Head of caudate nucleus (tissue), 42 donors: ENCODE measurements around the gene CGREF1.

Experiments
- DNase-seq, 42 donors: peaks; one replicate each; pipeline versions ENCODE4 v3.0.0 to v3.0.0-alpha.2; 2020 to 2021; ENCODE audit warnings: mixed read lengths in 7 of 42
- intact Hi-C: fragments of 100-400 bp; cut with DNase I; formaldehyde crosslinking; loops from one replicate; pipeline ENCODE4 v1.15.0; 2022

CGREF1 gene

DNA sequence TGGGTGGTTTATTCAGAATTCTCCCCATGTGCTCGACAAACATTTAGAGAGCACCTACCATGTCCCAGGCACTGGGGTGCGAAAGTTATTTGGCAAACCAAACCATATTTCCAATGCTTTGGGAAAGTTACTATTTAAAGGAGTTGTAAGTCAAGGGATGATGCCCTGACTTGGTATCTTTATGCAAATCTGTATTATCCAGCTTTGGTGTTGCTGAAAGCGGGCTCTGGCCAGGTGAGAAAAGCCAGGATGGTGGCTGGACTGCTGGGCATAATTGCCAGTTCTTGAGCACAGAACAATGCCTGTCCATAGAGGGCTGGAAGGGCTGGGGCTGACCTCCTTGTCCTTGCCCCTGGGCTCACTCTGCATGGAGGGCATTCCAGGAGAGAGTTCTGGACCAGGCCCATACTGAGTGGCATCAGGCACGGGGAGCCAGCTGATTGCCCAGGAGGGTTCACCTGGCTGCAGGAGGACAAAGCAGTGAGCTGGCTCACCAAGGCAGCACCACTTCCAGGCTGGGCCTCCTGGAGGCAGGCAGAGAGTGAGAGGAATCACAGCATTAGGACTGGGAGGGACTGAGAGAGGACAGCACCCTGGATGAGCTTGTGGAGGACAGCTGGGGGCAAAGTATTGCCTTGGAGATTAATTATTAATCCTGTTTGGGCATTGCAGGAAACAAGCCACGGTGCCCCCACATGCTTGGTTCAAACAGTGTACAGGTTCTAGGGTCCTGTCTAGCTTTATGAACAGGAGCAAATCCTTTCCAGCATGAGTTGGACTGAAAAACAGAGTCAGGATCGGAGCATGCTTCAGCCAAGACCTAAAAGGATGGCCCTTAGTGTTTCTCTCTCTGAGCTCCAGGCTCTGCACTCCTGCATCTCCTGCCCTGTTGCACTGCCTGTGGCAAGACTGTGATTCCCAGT, 25.2 kb downstream of the CGREF1 start:
- intact Hi-C loops: loop anchor here (10.0 kb wide), 1 partner anchor 191 kb away; the partner anchor contains the start of gene TRIM54
- DNase-seq: no peak

DNA sequence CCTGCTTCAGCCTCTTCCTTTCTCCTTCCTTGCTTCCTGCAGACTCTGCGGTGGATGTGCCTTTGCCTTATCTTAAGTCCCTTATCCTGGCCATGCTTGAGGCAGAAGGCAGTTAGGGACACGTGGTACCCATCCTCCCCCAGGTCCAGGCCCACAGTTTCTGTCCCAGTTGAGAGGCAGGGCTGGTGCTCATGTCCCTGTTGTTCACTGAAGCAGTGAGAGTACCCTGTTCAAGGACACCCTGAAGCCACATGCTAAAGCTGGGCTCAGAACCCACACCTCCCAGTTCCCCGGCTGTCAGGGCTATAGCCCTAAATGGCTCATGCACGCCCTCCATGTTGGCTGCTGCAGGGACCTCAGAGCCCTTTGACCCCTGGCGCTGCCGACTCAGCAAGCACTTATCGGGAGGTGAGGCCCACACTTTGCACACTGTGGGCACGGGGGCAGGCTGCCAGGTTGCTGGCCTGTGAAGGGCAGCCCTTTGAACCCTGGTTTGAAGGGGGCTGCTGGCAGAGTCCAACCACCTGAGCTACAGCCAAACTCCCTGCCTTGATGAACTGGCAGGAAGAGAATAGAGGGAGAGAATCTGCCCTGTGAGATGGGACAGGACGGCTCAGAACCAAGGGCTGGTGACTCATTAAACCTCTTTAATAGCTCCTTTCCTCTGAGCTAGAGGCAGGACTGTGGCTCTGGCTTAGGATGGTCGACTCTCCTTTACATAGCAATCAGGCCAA, 26.1 kb downstream of the CGREF1 start:
- DNase-seq: no peak
- intact Hi-C loops: loop anchor here (10.0 kb wide), 1 partner anchor 192 kb away; the partner anchor contains the start of gene TRIM54

DNA sequence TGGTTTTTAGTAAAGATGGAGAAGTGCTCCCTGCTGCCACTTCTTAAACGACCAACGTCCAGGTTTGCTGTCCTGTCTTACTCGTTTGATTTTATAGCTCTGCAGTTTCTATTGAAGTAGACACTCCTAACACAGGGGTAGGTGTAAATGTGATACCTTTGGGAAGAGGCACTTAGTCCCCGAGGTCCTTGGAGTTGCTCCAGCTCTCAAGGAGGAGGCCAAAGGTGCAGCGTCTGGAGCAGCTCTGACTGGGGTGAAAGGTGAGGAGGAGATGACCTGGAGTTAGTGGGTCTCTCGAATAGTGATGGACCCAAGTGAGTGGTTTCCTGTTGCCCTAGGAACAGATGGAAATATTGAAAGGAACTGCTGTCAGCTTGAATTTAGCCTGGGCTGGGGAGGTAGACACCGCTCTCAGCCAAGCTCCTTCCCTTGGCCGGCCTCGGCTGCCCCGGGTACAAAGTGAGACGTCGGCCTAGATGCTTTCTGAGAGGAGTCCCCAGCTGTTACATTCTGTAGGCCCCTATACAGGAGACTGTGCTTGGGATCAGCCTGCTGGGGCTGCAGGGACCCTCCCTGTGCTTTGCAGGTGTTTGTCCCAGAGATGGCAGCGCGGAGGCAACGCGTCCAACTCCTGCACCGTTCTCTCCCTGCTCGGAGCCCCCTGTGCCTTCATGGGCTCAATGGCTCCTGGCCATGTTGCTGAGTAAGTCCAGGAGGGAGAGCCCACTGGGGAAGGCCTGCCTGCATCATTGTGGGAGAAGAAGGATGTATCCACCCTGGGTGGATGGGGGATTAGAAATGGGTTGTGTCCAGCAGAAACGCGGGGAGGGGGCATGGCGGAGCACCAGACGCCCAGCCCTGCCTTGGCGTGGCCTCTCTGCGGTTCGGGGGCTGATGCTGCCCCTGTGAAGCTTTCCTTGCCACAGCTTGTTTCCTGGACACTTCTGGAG, 26.9 kb downstream of the CGREF1 start:
- intact Hi-C loops: loop anchor here (10.0 kb wide), 1 partner anchor 193 kb away; the partner anchor contains the start of gene TRIM54
- DNase-seq: no peak

DNA sequence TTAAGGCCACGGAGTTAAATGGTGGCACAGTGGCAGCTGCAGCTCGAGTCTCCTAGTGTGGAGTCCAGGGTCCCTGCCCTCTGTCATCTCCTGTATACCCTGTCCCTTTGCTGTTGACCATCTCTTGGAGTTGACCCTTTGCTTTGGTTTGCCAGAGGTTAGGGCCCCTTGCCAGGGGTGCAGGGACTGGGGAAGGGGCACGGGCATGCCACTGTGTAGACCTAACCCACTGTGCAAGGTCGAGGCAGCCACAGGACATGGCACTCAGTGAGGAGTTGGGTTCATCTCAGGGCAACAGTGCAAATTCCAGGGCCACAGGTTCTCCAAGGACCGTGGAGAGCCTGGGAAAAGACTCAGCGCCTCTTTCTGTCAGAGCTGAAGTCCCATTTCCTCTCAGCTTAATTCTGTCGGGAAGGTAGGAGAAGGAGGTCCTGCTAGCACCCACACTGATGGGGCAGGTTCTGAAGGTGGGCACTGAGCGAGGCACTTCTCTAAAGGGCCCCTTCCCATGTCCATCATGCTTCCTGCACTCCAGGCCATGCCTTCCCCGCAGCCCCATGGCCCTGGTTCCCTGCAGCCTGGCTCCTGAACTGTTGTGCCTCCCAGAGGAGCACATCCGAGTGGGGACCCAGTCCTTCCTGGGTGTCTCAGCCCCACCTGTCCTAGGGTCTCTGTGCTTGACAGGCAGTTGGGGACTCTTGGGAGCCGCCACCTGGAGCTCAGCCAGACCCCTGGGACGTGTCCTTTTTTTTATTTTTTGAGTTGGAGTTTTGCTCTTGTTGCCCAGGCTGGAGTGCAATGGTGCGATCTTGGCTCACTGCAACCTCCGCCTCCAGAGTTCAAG, 29.6 kb downstream of the CGREF1 start:
- intact Hi-C loops: loop anchor here (5.0 to 10.0 kb wide), 3 partner anchors 37 to 127 kb away; partner anchors contain the start of genes AGBL5 and TMEM214
- DNase-seq: no peak

DNA sequence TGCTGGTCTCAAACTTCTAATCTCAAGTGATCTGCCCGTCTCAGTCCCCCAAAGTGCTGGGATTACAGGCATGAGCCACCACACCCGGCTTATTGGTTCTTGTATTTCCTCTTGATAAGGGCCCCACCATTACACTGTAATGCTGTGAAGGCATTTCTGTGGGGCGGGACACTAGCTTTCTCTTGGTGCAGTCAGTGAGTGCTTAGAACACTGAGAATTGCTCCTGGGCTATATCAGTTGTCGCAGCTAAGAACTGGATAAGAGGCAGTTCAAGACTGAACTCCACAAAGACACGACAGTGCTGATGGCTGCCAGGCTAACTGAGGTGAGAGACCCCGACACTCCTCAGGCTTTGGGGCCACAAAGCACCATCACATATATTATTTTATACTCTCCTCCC, 30.3 kb downstream of the CGREF1 start:
- intact Hi-C loops: loop anchor here (5.0 to 10.0 kb wide), 3 partner anchors 36 to 126 kb away; partner anchors contain the start of genes AGBL5 and TMEM214
- no peak for DNase-seq

DNA sequence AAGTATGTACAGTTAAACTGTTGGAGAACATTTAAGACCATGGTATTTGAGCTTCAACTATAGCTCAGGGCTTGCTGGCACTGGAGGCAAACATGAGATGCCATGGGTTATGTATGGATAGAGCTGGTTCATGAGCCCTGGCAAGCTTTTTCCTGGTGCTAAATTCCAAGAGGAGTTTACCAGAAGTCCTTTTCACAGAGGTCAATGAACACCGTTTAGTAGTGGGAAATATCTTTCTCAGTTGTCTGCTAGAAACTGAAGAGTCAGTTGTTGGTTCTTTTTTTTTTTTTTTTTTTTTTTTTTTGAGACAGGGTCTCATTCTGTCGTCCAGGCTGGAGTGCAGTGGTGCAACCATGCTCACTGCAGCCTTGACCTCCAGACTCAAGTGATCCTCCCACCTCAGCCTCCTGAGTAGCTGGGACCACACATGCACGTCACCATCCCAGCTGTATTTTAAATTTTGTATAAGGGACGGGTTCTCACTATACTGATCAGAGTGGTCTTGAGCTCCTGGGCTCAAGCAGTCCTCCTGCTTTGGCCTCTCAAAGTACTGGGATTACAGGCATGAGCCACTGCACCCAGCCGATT, 31.0 kb downstream of the CGREF1 start:
- DNase-seq: no peak
- intact Hi-C loops: loop anchor here (5.0 to 10.0 kb wide), 3 partner anchors 36 to 126 kb away; partner anchors contain the start of genes AGBL5 and TMEM214

DNA sequence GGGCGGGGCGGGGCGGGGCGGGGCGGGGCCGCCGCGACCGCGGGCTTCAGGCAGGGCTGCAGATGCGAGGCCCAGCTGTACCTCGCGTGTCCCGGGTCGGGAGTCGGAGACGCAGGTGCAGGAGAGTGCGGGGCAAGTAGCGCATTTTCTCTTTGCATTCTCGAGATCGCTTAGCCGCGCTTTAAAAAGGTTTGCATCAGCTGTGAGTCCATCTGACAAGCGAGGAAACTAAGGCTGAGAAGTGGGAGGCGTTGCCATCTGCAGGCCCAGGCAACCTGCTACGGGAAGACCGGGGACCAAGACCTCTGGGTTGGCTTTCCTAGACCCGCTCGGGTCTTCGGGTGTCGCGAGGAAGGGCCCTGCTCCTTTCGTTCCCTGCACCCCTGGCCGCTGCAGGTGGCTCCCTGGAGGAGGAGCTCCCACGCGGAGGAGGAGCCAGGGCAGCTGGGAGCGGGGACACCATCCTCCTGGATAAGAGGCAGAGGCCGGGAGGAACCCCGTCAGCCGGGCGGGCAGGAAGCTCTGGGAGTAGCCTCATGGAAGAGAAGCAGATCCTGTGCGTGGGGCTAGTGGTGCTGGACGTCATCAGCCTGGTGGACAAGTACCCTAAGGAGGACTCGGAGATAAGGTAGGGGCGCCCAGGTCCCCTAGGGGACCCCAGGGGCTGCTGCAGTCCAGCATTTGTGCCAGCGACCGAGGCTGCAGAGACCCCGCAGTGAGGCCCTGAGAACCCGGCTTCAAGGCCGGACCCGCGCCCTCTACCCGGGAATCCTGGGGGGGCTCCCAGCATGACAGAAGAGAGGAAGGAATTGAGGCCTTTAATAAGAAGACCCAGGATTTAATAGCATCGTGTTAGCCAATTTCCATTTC, 32.0 kb downstream of the CGREF1 start, which contains the start of gene KHK:
Gene KHK (plus strand): TSS at position 49 of the 870 bp plus-strand sequence. CDS start 488 bp downstream, at position 537.
- intact Hi-C loops: loop anchor here (5.0 to 10.0 kb wide), 3 partner anchors 35 to 125 kb away; partner anchors contain the start of genes AGBL5 and TMEM214
- peak; percentile 35 to 85 (median 66) for DNase-seq

DNA sequence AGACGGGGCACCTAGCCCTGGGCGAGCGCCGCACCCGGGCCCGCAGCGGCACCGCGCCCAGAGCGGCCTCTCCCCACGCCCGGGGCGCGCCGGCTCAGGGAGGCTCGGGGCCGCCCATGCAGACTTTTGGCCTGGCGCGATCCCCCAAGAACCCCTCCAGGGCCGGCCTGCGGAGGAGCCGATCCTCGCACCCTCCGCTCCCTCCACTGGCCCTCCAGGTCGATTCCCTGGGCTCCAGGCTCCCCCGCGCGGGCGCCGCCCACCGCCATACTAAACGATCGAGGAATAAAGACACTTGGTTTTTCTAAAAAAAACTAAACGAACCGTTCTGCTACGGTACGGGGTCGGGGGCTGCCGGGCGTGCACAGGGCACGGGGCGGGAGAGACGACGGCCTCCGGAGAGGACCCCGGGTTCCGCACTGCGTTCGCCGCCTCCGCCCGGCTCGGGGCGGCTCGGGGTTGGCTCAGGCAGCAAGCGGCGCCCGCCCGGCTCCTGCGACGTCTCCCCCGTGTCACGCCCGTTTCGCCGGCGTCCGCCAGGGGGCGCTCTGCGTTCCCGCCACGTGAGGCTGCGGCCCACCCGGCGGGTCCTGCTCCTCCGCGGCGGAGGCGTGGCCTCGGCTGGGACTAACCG, 32.7 kb downstream of the CGREF1 start:
- peak; percentile 86 to 99 (median 96) for DNase-seq
- intact Hi-C loops: loop anchor here (5.0 to 10.0 kb wide), 3 partner anchors 34 to 124 kb away; partner anchors contain the start of genes AGBL5 and TMEM214

DNA sequence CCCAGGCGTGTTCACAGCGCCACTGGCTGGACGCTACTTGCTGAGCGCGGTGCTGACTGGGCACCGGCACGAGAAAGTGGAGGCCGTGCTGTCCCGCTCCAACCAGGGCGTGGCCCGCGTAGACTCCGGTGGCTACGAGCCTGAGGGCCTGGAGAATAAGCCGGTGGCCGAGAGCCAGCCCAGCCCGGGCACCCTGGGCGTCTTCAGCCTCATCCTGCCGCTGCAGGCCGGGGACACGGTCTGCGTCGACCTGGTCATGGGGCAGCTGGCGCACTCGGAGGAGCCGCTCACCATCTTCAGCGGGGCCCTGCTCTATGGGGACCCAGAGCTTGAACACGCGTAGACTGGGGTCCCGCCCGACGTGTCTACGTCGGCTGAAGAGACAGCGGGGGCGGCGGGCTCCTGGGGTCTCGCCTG, 33.2 kb downstream of the CGREF1 start:
- intact Hi-C loops: loop anchor here (5.0 to 10.0 kb wide), 3 partner anchors 33 to 123 kb away; partner anchors contain the start of genes AGBL5 and TMEM214
- peak; percentile 53 to 89 (median 72) for DNase-seq

DNA sequence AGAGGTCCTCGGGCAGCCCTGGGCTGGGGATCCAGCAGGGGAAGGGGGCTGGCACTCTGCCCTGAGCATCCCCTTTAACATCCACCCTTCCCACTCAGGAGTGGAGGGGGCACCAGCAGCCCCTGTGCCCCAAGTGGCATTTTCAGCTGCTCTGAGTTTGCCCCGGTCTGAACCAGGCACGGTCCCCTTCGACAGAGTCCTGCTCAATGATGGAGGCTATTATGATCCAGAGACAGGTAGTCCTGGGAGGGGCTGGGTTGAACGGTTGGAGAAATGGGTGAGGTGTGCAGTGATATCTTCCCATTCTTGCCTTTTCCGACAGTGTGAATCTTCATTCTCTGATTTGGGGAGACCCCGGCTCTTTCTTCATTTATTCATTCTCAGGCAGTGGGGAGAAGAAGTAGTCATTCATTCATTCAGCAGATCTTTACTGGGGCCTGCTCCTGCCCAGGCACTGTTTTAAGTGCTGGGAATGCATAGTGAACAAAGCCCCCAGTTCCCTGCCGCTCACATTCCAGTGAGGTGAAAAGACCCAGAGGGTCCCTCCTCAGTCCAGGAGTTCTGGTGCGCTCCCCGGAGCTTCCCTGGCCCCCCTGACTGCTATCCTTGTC, 33.8 kb downstream of the CGREF1 start:
- no peak for DNase-seq
- intact Hi-C loops: loop anchor here (5.0 to 10.0 kb wide), 3 partner anchors 33 to 123 kb away; partner anchors contain the start of genes AGBL5 and TMEM214

DNA sequence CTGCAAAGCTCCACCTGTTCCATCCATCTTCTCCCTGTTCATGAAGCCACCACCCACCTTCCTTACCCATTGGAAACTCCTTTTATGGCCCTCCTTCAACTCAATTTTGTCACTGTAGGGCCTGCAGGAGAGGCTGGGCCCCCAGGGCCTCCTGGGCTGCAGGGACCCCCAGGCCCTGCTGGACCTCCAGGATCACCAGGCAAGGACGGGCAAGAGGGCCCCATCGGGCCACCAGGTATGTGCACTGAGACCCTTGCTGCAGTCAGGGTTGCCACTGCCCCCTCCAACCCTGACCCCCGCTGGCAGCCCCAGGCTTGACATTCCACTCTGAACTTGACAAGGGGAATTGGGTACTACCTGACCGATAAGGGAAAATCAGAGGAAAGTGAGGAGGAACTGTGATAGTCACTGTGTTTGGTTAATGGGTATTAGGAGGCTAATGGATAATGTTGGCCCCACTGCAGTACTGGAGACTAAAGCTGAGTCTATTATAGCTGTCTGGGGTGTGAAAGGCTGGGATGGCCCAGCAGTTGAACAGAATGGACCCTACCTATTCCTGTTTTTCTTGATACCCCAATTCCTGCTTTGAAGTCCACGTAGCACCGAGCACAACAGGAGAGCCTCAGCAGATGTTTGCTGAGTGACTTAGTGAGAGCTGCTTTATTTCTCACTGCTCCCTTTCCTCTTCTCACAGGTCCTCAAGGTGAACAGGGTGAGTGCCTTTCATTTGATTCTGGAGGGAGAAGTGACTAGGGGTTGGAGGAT, 34.4 kb downstream of the CGREF1 start:
- intact Hi-C loops: loop anchor here (5.0 to 10.0 kb wide), 3 partner anchors 32 to 122 kb away; partner anchors contain the start of genes AGBL5 and TMEM214
- DNase-seq: peak in 1 of 42 donors; percentile 26

DNA sequence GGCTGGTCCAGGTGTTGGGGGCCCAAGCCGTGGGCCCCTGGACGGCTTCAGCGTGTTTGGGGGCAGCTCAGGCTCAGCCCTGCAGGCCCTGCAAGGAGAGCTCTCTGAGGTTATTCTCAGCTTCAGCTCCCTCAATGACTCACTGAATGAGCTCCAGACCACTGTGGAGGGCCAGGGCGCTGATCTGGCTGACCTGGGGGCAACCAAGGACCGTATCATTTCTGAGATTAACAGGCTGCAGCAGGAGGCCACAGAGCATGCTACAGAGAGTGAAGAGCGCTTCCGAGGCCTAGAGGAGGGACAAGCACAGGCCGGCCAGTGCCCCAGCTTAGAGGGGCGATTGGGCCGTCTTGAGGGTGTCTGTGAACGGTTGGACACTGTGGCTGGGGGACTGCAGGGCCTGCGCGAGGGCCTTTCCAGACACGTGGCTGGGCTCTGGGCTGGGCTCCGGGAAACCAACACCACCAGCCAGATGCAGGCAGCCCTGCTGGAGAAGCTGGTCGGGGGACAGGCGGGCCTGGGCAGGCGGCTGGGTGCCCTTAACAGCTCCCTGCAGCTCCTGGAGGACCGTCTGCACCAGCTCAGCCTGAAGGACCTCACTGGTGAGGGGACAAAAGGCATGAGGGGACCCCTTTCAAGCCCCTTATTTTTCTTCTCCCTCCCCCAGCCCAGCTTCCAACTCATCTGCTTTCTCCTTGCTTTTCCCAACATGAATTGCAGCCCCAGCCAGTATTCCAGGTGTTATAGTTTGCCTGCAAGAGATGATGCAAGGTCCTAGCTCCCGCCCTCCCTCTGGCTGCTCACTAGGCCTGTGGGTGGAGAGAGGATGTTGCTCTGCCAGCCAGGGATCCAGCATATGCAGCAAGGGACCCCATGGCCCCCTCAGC, 35.3 kb downstream of the CGREF1 start:
- intact Hi-C loops: loop anchor here (10.0 kb wide), 1 partner anchor 49 kb away; the partner anchor contains the start of gene TMEM214
- no peak for DNase-seq
